Activated naive CD4-positive, alpha-beta T cell treated with anti-CD3 and anti-CD28 coated beads for 36 hours (primary cell): ENCODE results near the gene LRRC1. TPM values are rescaled to one million over a fixed set of nuclear protein-coding genes. Genes with fewer than 3 reads are reported as not detected.

Experiments used
- CTCF ChIA-PET: fragments of 350-600 bp; sonication (Branson Sonifier 250); formaldehyde crosslinking; loops from one replicate; lab custom pipeline; 2021; ENCODE audit warnings: antibody characterized with exemption; lab: Charles Lee
- DNase-seq: peaks from one replicate; pipeline ENCODE4 v3.0.0-alpha.2; 2020
- H3K27ac Mint-ChIP-seq: one replicate; pipeline ENCODE4 v1.8.0; 2021; ENCODE audit warnings: mild to moderate bottlenecking, mixed read lengths
- H3K27me3 Mint-ChIP-seq: one replicate; pipeline ENCODE4 v1.8.0; 2021; ENCODE audit warnings: low read depth, mixed read lengths
- H3K36me3 Mint-ChIP-seq: one replicate; pipeline ENCODE4 v1.8.0; 2021; ENCODE audit warnings: low read depth, mixed read lengths
- H3K4me1 Mint-ChIP-seq: one replicate; pipeline ENCODE4 v1.8.0; 2021; ENCODE audit warnings: low read depth, mixed read lengths
- H3K4me3 Mint-ChIP-seq: one replicate; pipeline ENCODE4 v1.8.0; 2021; ENCODE audit warnings: mild to moderate bottlenecking, moderate library complexity, mixed read lengths
- H3K9me3 Mint-ChIP-seq: one replicate; pipeline ENCODE4 v1.8.0; 2021; ENCODE audit warnings: mixed read lengths
- intact Hi-C: fragments of 100-400 bp; cut with micrococcal nuclease; formaldehyde crosslinking; loops from one replicate; pipeline ENCODE4 v1.15.1; 2023
- total RNA-seq, 2 experiments: library from RNA; stranded (reverse); gene quantifications; one replicate each; pipeline ENCODE4 v1.2.3, GENCODE V29; 2021

LRRC1 gene
- total RNA-seq: 1 to 10 TPM; 2.3 to 2.9 TPM

DNA sequence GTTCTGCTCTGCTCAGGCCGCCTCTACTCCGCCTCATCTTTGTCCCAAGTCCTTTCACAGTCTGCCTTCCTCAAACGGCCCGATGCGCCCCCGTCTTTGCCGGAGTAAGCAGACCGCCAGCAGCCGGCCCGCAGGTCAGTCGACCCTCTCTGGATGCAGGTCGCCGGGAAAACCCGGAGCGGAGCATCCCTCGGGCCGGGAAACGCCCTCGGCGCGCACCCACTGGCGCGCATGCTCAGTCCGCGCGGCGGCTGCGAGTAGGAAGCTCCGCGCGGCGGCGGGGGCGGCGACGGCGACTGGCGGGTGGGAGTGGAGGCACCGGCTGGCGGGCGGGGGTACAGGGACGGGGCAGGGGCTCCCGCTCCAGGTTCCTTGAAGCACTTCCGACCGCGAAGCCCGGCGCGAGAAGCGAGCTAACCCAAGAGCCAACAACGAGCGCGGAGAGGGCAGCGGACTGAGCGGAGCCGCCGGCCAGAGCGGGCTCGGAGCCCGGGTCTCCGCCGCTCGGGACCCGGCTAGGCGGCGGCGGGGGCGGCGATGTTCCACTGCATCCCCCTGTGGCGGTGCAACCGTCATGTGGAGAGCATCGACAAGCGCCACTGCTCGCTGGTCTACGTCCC, at the start of gene LRRC1:
LRRC1 (plus strand) TSS at position 286 of the 620 bp plus-strand sequence; CDS start at position 538, 252 bp downstream.
- Mint-ChIP-seq H3K4me1 (peaks cover 10% of the 10 kb centered on the region), H3K36me3 (no peaks in the 10 kb centered on the region), H3K4me3 (peak within 1 kb of the TSS; percentile 95), H3K27me3 (peaks cover 19% of the 10 kb centered on the region), H3K9me3 (peaks cover 2% of the 10 kb centered on the region), H3K27ac (peak within 1 kb of the TSS; percentile 62)
- CTCF ChIA-PET: interaction anchor here (0.6 to 2.3 kb wide), 4 partner anchors 60 to 203 kb away, joined by 4 to 5 read pairs (median 4); no protein-coding TSS in a partner anchor
- intact Hi-C loops: loop anchor here (1.0 to 10.0 kb wide), 8 partner anchors 66 to 490 kb away; no protein-coding TSS in a partner anchor
- peak; percentile 82 for DNase-seq

- Mint-ChIP-seq H3K4me3 (no peak overlapping the region), H3K9me3 (no peaks in the 10 kb centered on the region), H3K27me3 (no peaks in the 10 kb centered on the region), H3K27ac (no peak overlapping the region), H3K36me3 (no peaks in the 10 kb centered on the region), H3K4me1 (peaks cover 3% of the 10 kb centered on the region)
- intact Hi-C loops: no loop called here
- no peak for DNase-seq
- CTCF ChIA-PET: no interaction called here
Observed at GRCh38 chr6:53746442-53747103, 48.2 kb upstream of the LRRC1 start.

DNA sequence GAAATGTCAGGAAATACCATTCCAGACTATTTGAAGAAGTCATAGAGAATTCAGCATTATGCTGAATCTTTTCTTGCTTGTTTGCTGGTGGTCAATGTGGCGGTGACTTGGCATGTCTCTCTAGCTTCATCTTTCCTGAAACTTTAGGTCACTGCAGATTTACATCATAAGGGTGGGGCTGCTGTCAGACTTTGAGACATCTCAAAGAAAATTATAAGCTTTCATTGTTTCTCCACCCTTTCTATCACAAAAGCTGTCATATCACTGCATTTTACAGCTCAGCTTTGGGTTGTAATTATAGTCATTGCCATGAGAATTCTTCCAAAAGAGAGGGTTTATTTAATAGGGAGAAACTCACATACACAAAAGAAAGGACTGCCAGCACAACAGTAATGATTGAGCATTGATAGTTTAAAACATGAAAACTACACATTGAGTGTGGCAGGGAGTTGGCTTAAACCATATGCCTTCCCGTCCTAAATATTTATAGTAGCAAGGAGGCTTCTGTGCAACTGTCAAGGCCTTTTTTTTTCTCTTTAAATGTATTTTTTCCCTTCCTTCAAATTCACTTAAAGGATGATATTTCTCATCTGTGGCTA, 44.7 kb upstream of the LRRC1 start:
- intact Hi-C loops: no loop called here
- Mint-ChIP-seq H3K36me3 (no peaks in the 10 kb centered on the region), H3K4me1 (no peaks in the 10 kb centered on the region), H3K9me3 (no peaks in the 10 kb centered on the region), H3K27ac (no peak overlapping the region), H3K27me3 (no peaks in the 10 kb centered on the region), H3K4me3 (no peak overlapping the region)
- no peak for DNase-seq
- CTCF ChIA-PET: interaction anchor here (1.1 to 1.2 kb wide), 2 partner anchors 30 to 32 kb away, joined by 3 read pairs; no protein-coding TSS in a partner anchor

GRCh38 chr6:53751417-53751816, 43.4 kb upstream of the LRRC1 start:
- H3K4me3 Mint-ChIP-seq: no peak overlapping the region
- intact Hi-C loops: no loop called here
- DNase-seq: no peak
- no peak overlapping the region for H3K27ac Mint-ChIP-seq
- CTCF ChIA-PET: no interaction called here
- no peaks in the 10 kb centered on the region for H3K27me3 Mint-ChIP-seq
- H3K4me1 Mint-ChIP-seq: no peaks in the 10 kb centered on the region
- no peaks in the 10 kb centered on the region for H3K9me3 Mint-ChIP-seq
- no peaks in the 10 kb centered on the region for H3K36me3 Mint-ChIP-seq

DNA sequence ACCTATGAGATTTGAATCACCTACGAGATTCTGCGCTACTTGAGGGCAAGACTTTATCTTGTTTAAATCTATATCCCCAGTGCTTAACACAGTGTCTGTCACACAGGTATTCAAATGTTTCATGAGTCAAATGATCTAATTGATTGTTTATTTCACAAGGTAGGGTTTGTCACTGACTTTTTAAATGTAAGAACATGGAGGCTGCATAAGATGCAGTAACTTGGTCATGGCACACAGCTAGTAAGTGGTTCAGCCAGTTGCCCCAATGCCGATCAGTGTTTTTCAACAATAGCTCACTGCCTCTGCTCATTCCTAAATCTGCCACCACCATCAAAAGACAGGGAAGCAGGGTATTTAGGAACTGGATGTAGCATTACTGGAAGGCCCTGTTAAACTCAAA, 42.4 kb upstream of the LRRC1 start:
- no peak for DNase-seq
- Mint-ChIP-seq H3K9me3 (no peaks in the 10 kb centered on the region), H3K4me3 (no peak overlapping the region), H3K27ac (no peak overlapping the region), H3K4me1 (no peaks in the 10 kb centered on the region), H3K36me3 (no peaks in the 10 kb centered on the region), H3K27me3 (no peaks in the 10 kb centered on the region)
- intact Hi-C loops: no loop called here
- CTCF ChIA-PET: no interaction called here

GRCh38 chr6:53752856-53753255, 41.9 kb upstream of the LRRC1 start:
- CTCF ChIA-PET: no interaction called here
- Mint-ChIP-seq H3K27me3 (no peaks in the 10 kb centered on the region), H3K4me3 (no peak overlapping the region), H3K27ac (no peak overlapping the region), H3K36me3 (no peaks in the 10 kb centered on the region), H3K9me3 (no peaks in the 10 kb centered on the region), H3K4me1 (no peaks in the 10 kb centered on the region)
- DNase-seq: no peak
- intact Hi-C loops: no loop called here

DNA sequence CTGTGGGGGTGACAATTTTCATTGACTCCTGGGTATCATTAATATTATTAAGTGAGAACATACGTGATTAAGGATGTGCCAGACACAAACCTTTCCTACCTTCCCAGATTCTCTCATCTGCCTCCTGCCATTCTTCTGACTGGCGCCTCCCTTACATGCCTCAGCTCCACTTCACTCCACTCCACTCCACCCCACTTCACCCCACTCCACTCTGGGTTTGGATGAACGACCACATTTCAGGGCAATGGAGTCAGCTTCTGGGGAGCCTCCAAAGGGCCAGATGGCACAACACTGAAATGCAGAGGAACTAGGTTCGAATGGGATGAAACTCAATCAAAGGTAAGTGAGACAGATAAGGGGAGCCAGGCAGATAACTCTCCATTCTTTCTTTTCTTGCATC, 40.5 kb upstream of the LRRC1 start:
- no peaks in the 10 kb centered on the region for H3K9me3 Mint-ChIP-seq
- no peak overlapping the region for H3K27ac Mint-ChIP-seq
- no peak for DNase-seq
- CTCF ChIA-PET: no interaction called here
- no peaks in the 10 kb centered on the region for H3K36me3 Mint-ChIP-seq
- H3K4me3 Mint-ChIP-seq: no peak overlapping the region
- intact Hi-C loops: no loop called here
- no peaks in the 10 kb centered on the region for H3K4me1 Mint-ChIP-seq
- no peaks in the 10 kb centered on the region for H3K27me3 Mint-ChIP-seq

DNA sequence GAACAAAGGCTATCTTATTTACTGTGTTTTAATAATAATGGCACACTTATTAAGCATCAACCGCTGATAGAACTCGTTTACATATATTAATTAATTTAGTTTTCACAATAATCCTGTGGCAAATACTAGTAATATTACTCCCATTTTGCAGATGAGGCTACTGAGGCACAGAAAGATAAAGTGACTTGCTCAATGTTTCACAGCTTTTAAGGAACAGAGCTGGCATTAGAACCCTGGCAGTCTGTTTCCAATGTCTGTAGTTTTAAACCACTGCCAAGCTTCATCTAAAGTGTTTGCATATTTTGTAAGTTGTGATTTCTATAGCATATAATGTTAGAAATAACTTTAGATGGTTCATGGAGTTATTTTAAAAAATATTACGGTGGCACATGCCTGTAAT, 38.4 kb upstream of the LRRC1 start:
- no peaks in the 10 kb centered on the region for H3K36me3 Mint-ChIP-seq
- no peak overlapping the region for H3K27ac Mint-ChIP-seq
- CTCF ChIA-PET: no interaction called here
- H3K27me3 Mint-ChIP-seq: no peaks in the 10 kb centered on the region
- DNase-seq: no peak
- intact Hi-C loops: no loop called here
- no peaks in the 10 kb centered on the region for H3K4me1 Mint-ChIP-seq
- H3K9me3 Mint-ChIP-seq: no peaks in the 10 kb centered on the region
- no peak overlapping the region for H3K4me3 Mint-ChIP-seq

- CTCF ChIA-PET: no interaction called here
- H3K27ac Mint-ChIP-seq: no peak overlapping the region
- H3K4me1 Mint-ChIP-seq: no peaks in the 10 kb centered on the region
- no peak for DNase-seq
- H3K9me3 Mint-ChIP-seq: no peaks in the 10 kb centered on the region
- no peak overlapping the region for H3K4me3 Mint-ChIP-seq
- intact Hi-C loops: no loop called here
- H3K36me3 Mint-ChIP-seq: no peaks in the 10 kb centered on the region
- peaks cover 5% of the 10 kb centered on the region for H3K27me3 Mint-ChIP-seq
Observed at GRCh38 chr6:53758496-53758895, 36.3 kb upstream of the LRRC1 start.

DNA sequence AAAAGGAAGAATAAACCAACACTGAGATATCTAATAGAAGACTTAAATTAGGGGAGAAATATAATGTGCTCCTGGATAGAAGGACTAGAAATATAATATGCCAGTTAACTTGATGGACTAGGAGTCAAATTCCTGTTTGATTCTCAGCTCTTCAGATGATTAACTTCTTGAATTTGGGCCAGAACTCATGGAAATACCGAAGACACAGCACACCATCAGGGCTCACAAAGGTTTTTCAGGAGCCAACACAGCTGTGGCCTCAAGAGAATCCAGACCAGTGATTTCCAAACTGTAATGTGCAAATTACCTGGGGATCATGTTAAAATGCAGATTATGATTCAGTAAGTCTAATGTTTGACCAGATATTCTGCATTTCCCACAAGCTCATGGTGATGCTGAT, 33.8 kb upstream of the LRRC1 start:
- H3K27me3 Mint-ChIP-seq: peaks cover 9% of the 10 kb centered on the region
- no peak for DNase-seq
- intact Hi-C loops: no loop called here
- H3K9me3 Mint-ChIP-seq: no peaks in the 10 kb centered on the region
- H3K4me1 Mint-ChIP-seq: no peaks in the 10 kb centered on the region
- no peaks in the 10 kb centered on the region for H3K36me3 Mint-ChIP-seq
- no peak overlapping the region for H3K4me3 Mint-ChIP-seq
- no peak overlapping the region for H3K27ac Mint-ChIP-seq
- CTCF ChIA-PET: interaction anchor here (1.0 to 1.5 kb wide), 3 partner anchors 26 to 42 kb away, joined by 3 to 4 read pairs (median 3); no protein-coding TSS in a partner anchor

DNA sequence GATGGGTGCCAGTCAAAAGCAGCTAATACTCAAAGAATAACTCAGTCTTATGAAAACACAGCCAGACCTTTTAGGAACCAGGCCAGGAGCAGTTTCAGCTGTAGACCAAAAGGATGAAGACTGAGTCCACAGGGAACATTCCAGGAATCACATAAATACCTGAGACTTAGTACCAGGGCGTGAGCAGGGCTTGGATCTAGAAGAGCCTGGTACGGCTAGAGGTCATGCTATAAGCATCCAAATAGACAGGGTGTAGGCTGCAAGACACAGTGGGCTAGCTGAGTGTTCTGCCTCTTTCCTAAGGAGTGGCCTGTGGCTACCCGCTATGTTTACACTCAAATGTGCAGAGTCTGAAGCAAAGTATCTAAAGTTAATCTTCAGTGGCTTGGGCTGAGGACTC, 29.5 kb upstream of the LRRC1 start:
- CTCF ChIA-PET: interaction anchor here (0.6 kb wide), 2 partner anchors 17 to 28 kb away, joined by 3 read pairs; no protein-coding TSS in a partner anchor
- H3K4me3 Mint-ChIP-seq: no peak overlapping the region
- intact Hi-C loops: no loop called here

DNA sequence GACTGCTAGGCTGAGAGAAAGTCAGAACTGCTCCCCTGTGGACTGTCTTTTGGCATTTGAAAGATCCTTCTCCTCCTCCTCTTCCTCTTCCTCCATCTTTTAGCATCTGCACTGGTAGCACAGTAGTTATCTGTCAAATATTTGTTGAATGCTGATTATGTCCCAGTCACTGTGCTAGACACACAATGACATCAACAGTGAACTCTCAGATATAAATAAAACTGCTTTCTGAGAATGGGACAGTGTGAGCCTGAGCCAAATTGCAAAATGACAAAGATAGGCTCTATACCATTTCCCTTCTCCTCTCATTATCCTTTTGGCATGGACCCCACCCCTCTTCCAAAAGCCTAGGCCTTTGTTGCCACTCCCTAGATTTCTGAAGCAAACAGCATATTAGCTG, 27.9 kb upstream of the LRRC1 start:
- no peaks in the 10 kb centered on the region for H3K36me3 Mint-ChIP-seq
- no peak overlapping the region for H3K27ac Mint-ChIP-seq
- CTCF ChIA-PET: no interaction called here

More for the DNA sequence above, 29.5 kb upstream of the LRRC1 start:
- Mint-ChIP-seq H3K27me3 (peaks cover 11% of the 10 kb centered on the region), H3K9me3 (no peaks in the 10 kb centered on the region), H3K27ac (no peak overlapping the region), H3K36me3 (no peaks in the 10 kb centered on the region), H3K4me1 (no peaks in the 10 kb centered on the region)
- no peak for DNase-seq

More for the DNA sequence above, 27.9 kb upstream of the LRRC1 start:
- Mint-ChIP-seq H3K27me3 (peaks cover 11% of the 10 kb centered on the region), H3K4me3 (no peak overlapping the region), H3K9me3 (no peaks in the 10 kb centered on the region), H3K4me1 (no peaks in the 10 kb centered on the region)
- DNase-seq: no peak
- intact Hi-C loops: no loop called here
